Gastroesophageal sphincter (tissue), 4 donors: ENCODE data around the gene PHLDA2. TPM values are rescaled to one million over a fixed set of nuclear protein-coding genes. Genes with fewer than 3 reads are reported as not detected.
A peak's percentile ranks its signal among the peaks of the same experiment; 100 is the strongest.
"Not testable (repeated sequence)": the region's sequence is repeated elsewhere in the genome, so short reads cannot be mapped to it uniquely, and the experiment has no call there.

Source experiments
- ATAC-seq: fragments of 150-250 bp; one replicate; pipeline ENCODE4 v1.9.1; 2016; ENCODE audit warnings: mild to moderate bottlenecking, moderate library complexity
- H3K27ac ChIP-seq, 4 donors: fragments of 200-600 bp; sonication (generic) in 3 of 4; 1 replicate in 3 of 4; 2 replicates in 1 of 4; pipeline ENCODE4 v1.5.1; 2016 to 2019
- H3K27me3 ChIP-seq: fragments of 200-600 bp; sonication (generic); one replicate; pipeline ENCODE4 v1.5.1; 2019
- H3K36me3 ChIP-seq, 2 donors: fragments of 200-600 bp; sonication (generic); one replicate each; pipeline ENCODE4 v1.5.1; 2019; ENCODE audit warnings: control low read depth in 1 of 2
- H3K4me1 ChIP-seq, 3 donors: fragments of 200-600 bp; sonication (generic); 1 replicate in 2 of 3; 2 replicates in 1 of 3; pipeline ENCODE4 v1.5.1; 2016 to 2019; ENCODE audit warnings: control low read depth in 2 of 3
- H3K4me3 ChIP-seq, 2 donors: fragments of 200-600 bp; sonication (generic); one replicate each; pipeline ENCODE4 v1.5.1; 2019; ENCODE audit warnings: mild to moderate bottlenecking in 1 of 2, moderate library complexity in 1 of 2
- H3K9me3 ChIP-seq, 3 donors: fragments of 200-600 bp; sonication (generic); one replicate each; pipeline ENCODE4 v1.5.1; 2017 to 2019; ENCODE audit warnings: control low read depth in 2 of 3
- CTCF ChIP-seq, 4 experiments: fragments of 200-600 bp in 2 of 4; fragments of 450-650 bp in 2 of 4; sonication (generic) in 1 of 4; IDR thresholded peaks; one replicate each; pipeline ENCODE4 v1.5.1; 2017 to 2019; ENCODE audit warnings: antibody characterized with exemption in 4 of 4, mild to moderate bottlenecking in 2 of 4, moderate library complexity in 2 of 4
- EP300 ChIP-seq: sonication (generic); formaldehyde crosslinking; IDR thresholded peaks from one replicate; pipeline ENCODE4 v1.6.1; 2017; ENCODE audit warnings: antibody characterized with exemption, mild to moderate bottlenecking
- POLR2A ChIP-seq, 2 donors: fragments of 450-650 bp; IDR thresholded peaks; one replicate each; pipeline ENCODE4 v1.6.1; 2017; ENCODE audit warnings: antibody characterized with exemption in 2 of 2, mild to moderate bottlenecking in 2 of 2, moderate library complexity in 1 of 2
- POLR2AphosphoS5 ChIP-seq: sonication (generic); formaldehyde crosslinking; IDR thresholded peaks from one replicate; pipeline ENCODE4 v1.6.1; 2017; ENCODE audit warnings: antibody characterized with exemption
- whole genome bisulfite sequencing, 2 donors: methylation state at CpG; one replicate each; pipeline ENCODE4 v1.1.5; 2018; ENCODE audit warnings: low coverage in 1 of 2; 5-methylcytosine and 5-hydroxymethylcytosine counted together
- total RNA-seq, 4 donors: library from RNA; depleted of rRNA; stranded (reverse); fragments of >200 nt; gene quantifications; one replicate each; pipeline ENCODE4 v1.1.0, GENCODE V29; 2016

Gene PHLDA2
- total RNA-seq, 4 donors from 2014 or later = 0.82 to 5.0 (median 1.9) TPM; not detected in 1

GRCh38 chr11:2942872-2943710 is 13.9 kb upstream of the PHLDA2 start:
- no peaks in the 10 kb centered on the region for H3K27me3 ChIP-seq
- H3K9me3 ChIP-seq = peaks cover 0 to 2% (median 0%) of the 10 kb centered on the region in 3 donors
- TF ChIP-seq POLR2A (IDR thresholded peaks at IDR 0.05) (no peak), POLR2AphosphoS5 (no peak), CTCF (IDR thresholded peaks at IDR 0.05) (no peak), EP300 (no peak)
- peaks cover 0 to 43% (median 21%) of the 10 kb centered on the region in 3 donors for H3K4me1 ChIP-seq
- WGBS, 2 donors = 60% methylated on average over 2 of the region's 15 CpGs; no CpG with 5 or more reads in 1 of the 2 donors
- ATAC-seq = no peak
- H3K4me3 ChIP-seq = no peak overlapping the region
- no peak overlapping the region for H3K27ac ChIP-seq
- peaks cover 0 to 34% of the 10 kb centered on the region in 2 donors for H3K36me3 ChIP-seq

GRCh38 chr11:2942447-2942846 is 13.2 kb upstream of the PHLDA2 start:
- Histone ChIP-seq H3K36me3 (peaks cover 0 to 27% of the 10 kb centered on the region in 2 donors), H3K9me3 (peaks cover 0 to 8% (median 0%) of the 10 kb centered on the region in 3 donors), H3K27ac (no peak overlapping the region), H3K4me1 (peaks cover 0 to 43% (median 21%) of the 10 kb centered on the region in 3 donors), H3K27me3 (no peaks in the 10 kb centered on the region), H3K4me3 (no peak overlapping the region)
- no peak for TF ChIP-seq POLR2A (IDR thresholded peaks at IDR 0.05)
- no peak for TF ChIP-seq EP300
- TF ChIP-seq CTCF (IDR thresholded peaks at IDR 0.05) = no peak
- no peak for TF ChIP-seq POLR2AphosphoS5
- no peak for ATAC-seq
- WGBS, 2 donors = 61 to 83% methylated on average over 2 of the region's 13 CpGs

GRCh38 chr11:2940921-2941821 is 12.0 kb upstream of the PHLDA2 start:
- Histone ChIP-seq H3K27ac (peak overlapping the region in 2 of 4 donors; percentile 3 to 9), H3K36me3 (peaks cover 0 to 18% of the 10 kb centered on the region in 2 donors), H3K9me3 (peaks cover 0 to 13% (median 0%) of the 10 kb centered on the region in 3 donors), H3K4me3 (no peak overlapping the region), H3K27me3 (no peaks in the 10 kb centered on the region), H3K4me1 (peaks cover 0 to 38% (median 21%) of the 10 kb centered on the region in 3 donors)
- WGBS, 2 donors = no CpG with 5 or more reads among the region's 10 CpGs
- TF ChIP-seq POLR2AphosphoS5 = peak; percentile 1
- TF ChIP-seq CTCF (IDR thresholded peaks at IDR 0.05) = no peak
- ATAC-seq = no peak

DNA sequence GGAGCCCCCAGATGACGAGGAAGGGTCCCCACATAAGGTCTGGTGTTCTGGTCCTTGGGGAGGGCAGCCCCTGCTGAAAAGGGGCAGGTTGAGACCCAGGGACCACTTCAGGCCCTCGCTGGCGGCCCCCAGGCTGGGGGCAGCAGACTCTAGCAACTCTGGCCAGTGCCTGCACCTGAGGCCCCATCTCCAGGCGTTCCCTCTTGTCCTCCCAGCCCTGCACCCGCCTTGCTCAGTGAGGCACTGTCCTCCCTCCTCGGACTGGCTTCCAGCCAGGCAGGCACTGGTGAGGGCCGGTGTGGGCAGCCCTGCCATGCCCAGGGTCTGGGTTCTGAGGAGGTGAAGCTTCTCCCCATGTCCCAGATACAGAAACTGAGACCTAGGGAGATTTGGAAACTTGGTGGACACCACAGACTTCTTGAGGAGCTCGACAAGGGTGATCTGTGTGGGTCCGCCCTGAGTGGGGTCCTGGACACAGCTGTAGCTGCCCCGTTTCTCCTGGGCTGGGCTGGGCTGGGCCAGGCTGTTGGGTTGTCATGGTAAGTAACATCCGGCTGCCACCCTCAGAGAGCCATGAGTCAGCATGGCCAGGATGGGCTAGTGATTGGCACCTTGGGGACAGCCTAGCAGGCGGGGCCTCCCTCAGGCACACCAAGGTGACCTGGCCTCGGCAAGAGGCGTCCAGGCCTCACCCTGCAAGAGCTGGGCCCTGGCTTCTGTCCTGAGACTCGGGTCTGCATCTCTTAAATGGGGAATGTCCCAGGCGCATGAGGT is 11.1 kb upstream of the PHLDA2 start:
- Histone ChIP-seq H3K27me3 (no peaks in the 10 kb centered on the region), H3K27ac (peak overlapping the region in 2 of 4 donors; percentile 3 to 9), H3K4me3 (no peak overlapping the region), H3K4me1 (peaks cover 0 to 30% (median 15%) of the 10 kb centered on the region in 3 donors), H3K9me3 (peaks cover 0 to 13% (median 0%) of the 10 kb centered on the region in 3 donors), H3K36me3 (peaks cover 0 to 18% of the 10 kb centered on the region in 2 donors)
- TF ChIP-seq POLR2A (IDR thresholded peaks at IDR 0.05) (no peak), EP300 (no peak), CTCF (IDR thresholded peaks at IDR 0.05) (no peak), POLR2AphosphoS5 (peak; percentile 2)
- WGBS, 2 donors = 33 to 88% methylated on average over 2 to 3 of the region's 16 CpGs
- no peak for ATAC-seq

DNA sequence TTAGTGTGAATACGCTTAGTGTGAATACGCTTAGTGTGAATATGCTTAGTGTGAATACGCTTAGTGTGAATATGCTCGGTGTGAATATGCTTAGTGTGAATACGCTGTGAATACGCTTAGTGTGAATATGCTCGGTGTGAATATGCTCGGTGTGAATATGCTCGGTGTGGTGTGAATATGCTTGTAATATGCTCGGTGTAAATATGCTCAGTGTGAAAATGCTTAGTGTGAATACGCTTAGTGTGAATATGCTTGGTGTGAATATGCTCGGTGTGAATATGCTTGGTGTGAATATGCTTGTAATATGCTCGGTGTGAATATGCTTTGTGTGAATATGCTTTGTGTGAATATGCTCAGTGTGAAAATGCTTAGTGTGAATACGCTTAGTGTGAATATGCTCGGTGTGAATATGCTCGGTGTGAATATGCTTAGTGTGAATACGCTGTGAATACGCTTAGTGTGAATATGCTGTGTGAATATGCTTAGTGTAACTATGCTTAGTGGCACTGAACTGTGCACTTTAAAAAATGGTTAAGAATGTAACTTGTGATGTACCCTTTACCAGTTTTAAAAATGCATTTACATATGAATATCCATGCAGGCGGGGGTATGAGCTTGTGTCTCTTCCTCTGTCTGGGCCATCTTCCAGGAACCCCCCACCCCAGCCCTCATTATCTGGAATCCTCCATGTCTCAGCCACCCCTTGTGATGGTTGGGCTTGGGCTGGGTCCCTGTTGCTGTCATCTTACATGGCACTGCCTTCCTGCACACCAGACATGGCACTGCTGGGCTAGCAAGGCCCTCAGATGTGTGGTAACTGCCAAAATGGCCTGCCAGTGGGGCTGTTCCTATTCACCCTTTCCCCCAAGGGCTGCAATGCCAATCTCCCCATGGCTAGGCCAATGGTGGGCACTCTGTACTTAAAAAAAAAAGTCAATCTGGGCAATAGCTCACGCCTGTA is 9.5 kb upstream of the PHLDA2 start:
- WGBS, 2 donors = 82 to 83% methylated on average over 9 to 20 of the region's 20 CpGs
- not testable (repeated sequence) for H3K36me3 ChIP-seq, H3K4me3 ChIP-seq, H3K27me3 ChIP-seq, H3K27ac ChIP-seq, ATAC-seq
- peaks cover 0 to 16% (median 7%) of the 10 kb centered on the region in 3 donors for H3K4me1 ChIP-seq
- H3K9me3 ChIP-seq = peaks cover 0 to 13% (median 0%) of the 10 kb centered on the region in 3 donors

GRCh38 chr11:2937641-2938457 is 8.6 kb upstream of the PHLDA2 start:
- WGBS, 2 donors = 75 to 91% methylated on average over 15 to 27 of the region's 32 CpGs
- H3K36me3 ChIP-seq = not testable (repeated sequence)

More at GRCh38 chr11:2937641-2938457, 8.6 kb upstream of the PHLDA2 start:
- peaks cover 0 to 13% (median 0%) of the 10 kb centered on the region in 3 donors for H3K9me3 ChIP-seq
- not testable (repeated sequence) for H3K4me3 ChIP-seq, H3K27ac ChIP-seq, ATAC-seq, H3K27me3 ChIP-seq
- peaks cover 0 to 15% (median 7%) of the 10 kb centered on the region in 3 donors for H3K4me1 ChIP-seq
